Measurements from ENCODE around the gene HLA-E.

DNA sequence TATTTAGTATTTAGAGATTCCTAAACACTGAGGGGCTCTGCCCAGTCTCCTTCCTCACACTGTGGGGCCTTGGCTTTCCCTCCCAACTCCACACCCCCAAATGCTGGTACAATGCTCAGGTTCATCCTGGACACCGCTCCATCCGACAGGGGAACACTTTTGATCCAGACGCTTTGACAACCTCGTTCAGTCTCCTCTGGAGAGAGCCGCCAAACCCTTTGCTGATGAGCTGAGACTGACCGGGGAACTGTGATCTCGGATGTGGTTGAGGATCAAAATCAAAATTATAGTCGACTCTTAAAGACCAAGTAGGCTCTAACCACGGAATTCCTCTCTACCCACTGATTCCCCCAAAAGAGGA lies 38.8 kb upstream of the HLA-E start:
- TF ChIP-seq, protein P1, sequence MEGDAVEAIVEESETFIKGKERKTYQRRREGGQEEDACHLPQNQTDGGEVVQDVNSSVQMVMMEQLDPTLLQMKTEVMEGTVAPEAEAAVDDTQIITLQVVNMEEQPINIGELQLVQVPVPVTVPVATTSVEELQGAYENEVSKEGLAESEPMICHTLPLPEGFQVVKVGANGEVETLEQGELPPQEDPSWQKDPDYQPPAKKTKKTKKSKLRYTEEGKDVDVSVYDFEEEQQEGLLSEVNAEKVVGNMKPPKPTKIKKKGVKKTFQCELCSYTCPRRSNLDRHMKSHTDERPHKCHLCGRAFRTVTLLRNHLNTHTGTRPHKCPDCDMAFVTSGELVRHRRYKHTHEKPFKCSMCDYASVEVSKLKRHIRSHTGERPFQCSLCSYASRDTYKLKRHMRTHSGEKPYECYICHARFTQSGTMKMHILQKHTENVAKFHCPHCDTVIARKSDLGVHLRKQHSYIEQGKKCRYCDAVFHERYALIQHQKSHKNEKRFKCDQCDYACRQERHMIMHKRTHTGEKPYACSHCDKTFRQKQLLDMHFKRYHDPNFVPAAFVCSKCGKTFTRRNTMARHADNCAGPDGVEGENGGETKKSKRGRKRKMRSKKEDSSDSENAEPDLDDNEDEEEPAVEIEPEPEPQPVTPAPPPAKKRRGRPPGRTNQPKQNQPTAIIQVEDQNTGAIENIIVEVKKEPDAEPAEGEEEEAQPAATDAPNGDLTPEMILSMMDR (IDR thresholded peaks at IDR 0.05), result no peak
- TF ChIP-seq POLR2A (IDR thresholded peaks at IDR 0.05), result no peak
